ENCODE results near the gene SOX21. TPM values are rescaled to one million over a fixed set of nuclear protein-coding genes. Genes with fewer than 3 reads are reported as not detected.
"Not testable (repeated sequence)": the region's sequence is repeated elsewhere in the genome, so short reads cannot be mapped to it uniquely, and the experiment has no call there.

The SOX21 gene
- 3.9 and 5.1 TPM in 2 replicates for total RNA-seq (2014; rRNA removed; shearing (Covaris generic))

GRCh38 chr13:94712287-94712811 is at the start of gene SOX21:
TSS of gene SOX21 (minus strand) at chr13:94712545. CDS start at chr13:94712049, 496 bp downstream.
- no peaks in the 10 kb centered on the region for H3K36me3 ChIP-seq (replicated peaks; ENCODE audit: control insufficient read depth, insufficient read depth, low read length)
- H3K27me3 ChIP-seq (ENCODE audit: control insufficient read depth, insufficient read depth, low read length): peaks cover 64% of the 10 kb centered on the region
- peak; percentile 73 for DNase-seq
- H3K4me3 ChIP-seq (ENCODE audit: insufficient read depth, low read depth, low read length): peak within 1 kb of the TSS; percentile 57

GRCh38 chr13:94761407-94761806 is 49.1 kb upstream of the SOX21 start:
- H3K36me3 ChIP-seq (replicated peaks; ENCODE audit: control insufficient read depth, insufficient read depth, low read length): no peaks in the 10 kb centered on the region
- no peak overlapping the region for H3K4me3 ChIP-seq (ENCODE audit: insufficient read depth, low read depth, low read length)
- peak; percentile 56 for DNase-seq
- no peaks in the 10 kb centered on the region for H3K27me3 ChIP-seq (ENCODE audit: control insufficient read depth, insufficient read depth, low read length)

GRCh38 chr13:94759120-94759728 is 46.9 kb upstream of the SOX21 start:
- DNase-seq: no peak
- no peaks in the 10 kb centered on the region for H3K27me3 ChIP-seq (ENCODE audit: control insufficient read depth, insufficient read depth, low read length)
- H3K4me3 ChIP-seq (ENCODE audit: insufficient read depth, low read depth, low read length): no peak overlapping the region
- no peaks in the 10 kb centered on the region for H3K36me3 ChIP-seq (replicated peaks; ENCODE audit: control insufficient read depth, insufficient read depth, low read length)

DNA sequence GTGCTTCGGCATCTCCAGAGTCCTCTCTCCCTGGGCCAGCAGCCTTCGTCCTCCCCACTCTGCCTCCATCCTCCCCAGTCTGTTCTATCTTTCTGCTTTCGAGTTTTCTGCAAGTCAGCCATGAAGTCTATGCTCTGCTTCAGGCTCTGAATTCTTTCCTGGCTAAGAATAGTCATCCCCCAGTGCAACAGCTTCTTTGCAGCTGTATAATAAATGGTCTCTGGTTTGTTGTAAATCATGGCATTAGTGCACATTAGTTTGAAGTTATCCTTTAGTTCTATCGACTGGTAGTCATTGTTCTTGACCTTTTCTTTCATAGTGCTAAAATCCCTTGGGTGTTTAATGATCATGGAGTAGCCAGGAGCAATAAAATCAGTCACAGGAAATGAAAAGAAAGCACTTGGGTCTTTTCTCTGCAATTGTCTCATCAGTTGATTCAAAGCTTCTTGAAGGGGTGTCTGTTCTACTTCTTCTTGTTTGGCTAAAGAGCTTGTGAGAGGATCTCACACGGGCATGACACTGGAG is 46.2 kb upstream of the SOX21 start:
- Histone ChIP-seq H3K27me3 (ENCODE audit: control insufficient read depth, insufficient read depth, low read length) (no peaks in the 10 kb centered on the region), H3K36me3 (replicated peaks; ENCODE audit: control insufficient read depth, insufficient read depth, low read length) (no peaks in the 10 kb centered on the region), H3K4me3 (ENCODE audit: insufficient read depth, low read depth, low read length) (no peak overlapping the region)
- no peak for DNase-seq

- no peaks in the 10 kb centered on the region; the same call in 1 of the 2 replicates for H3K27me3 ChIP-seq (ENCODE audit: control insufficient read depth, insufficient read depth, low read length)
Observed at GRCh38 chr13:94753327-94753726, 41.0 kb upstream of the SOX21 start.

GRCh38 chr13:94749162-94749561 is 36.8 kb upstream of the SOX21 start:
- H3K36me3 ChIP-seq (replicated peaks; ENCODE audit: control insufficient read depth, insufficient read depth, low read length): no peaks in the 10 kb centered on the region
- no peak for DNase-seq
- no peak overlapping the region for H3K4me3 ChIP-seq (ENCODE audit: insufficient read depth, low read depth, low read length)
- H3K27me3 ChIP-seq (ENCODE audit: control insufficient read depth, insufficient read depth, low read length): no peaks in the 10 kb centered on the region; the same call in 1 of the 2 replicates

More at GRCh38 chr13:94753327-94753726, 41.0 kb upstream of the SOX21 start:
- DNase-seq: no peak
- no peaks in the 10 kb centered on the region for H3K36me3 ChIP-seq (replicated peaks; ENCODE audit: control insufficient read depth, insufficient read depth, low read length)
- H3K4me3 ChIP-seq (ENCODE audit: insufficient read depth, low read depth, low read length): no peak overlapping the region

DNA sequence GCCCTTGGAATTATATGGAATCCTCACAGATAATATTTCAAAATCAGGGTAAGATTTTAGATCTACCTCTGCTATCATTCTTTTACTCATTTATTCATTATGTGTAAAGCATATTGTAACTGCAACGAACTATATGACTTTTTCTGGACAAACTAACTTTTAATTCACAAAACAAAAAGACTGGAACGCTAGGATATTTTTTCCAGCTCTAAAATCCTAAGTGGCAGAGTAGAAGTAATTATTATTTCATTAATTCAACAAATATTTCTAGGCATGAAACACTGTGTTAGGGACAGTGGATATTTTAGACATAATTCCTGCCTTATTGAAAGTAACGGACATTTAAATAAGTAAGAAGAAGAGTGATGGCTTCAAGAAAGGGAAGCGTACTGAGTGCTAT is 26.9 kb upstream of the SOX21 start:
- no peak overlapping the region for H3K4me3 ChIP-seq (ENCODE audit: insufficient read depth, low read depth, low read length)
- no peak for DNase-seq
- no peaks in the 10 kb centered on the region for H3K36me3 ChIP-seq (replicated peaks; ENCODE audit: control insufficient read depth, insufficient read depth, low read length)

DNA sequence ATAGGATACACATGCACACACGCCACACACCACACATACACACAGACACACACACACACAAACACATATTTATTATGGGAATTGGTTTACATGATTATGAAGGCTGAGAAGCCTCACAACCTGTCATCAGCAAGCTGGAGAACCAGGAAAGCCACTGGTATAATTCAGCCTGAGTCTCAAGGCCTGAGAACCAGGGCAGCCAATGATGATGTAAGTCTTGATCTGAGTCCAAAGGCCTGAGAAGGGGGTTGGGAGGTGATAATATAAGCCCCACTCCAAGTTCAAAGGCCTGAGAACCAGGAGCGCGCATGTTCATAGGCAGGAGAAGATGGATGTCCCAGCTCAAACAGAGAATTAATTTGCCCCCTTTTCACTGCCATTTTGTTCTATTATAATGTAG is 18.7 kb upstream of the SOX21 start:
- Histone ChIP-seq H3K4me3 (ENCODE audit: insufficient read depth, low read depth, low read length) (no peak overlapping the region), H3K36me3 (replicated peaks; ENCODE audit: control insufficient read depth, insufficient read depth, low read length) (no peaks in the 10 kb centered on the region), H3K27me3 (ENCODE audit: control insufficient read depth, insufficient read depth, low read length) (no peaks in the 10 kb centered on the region)
- DNase-seq: no peak

More for the DNA sequence above, 26.9 kb upstream of the SOX21 start:
- no peaks in the 10 kb centered on the region for H3K27me3 ChIP-seq (ENCODE audit: control insufficient read depth, insufficient read depth, low read length)

DNA sequence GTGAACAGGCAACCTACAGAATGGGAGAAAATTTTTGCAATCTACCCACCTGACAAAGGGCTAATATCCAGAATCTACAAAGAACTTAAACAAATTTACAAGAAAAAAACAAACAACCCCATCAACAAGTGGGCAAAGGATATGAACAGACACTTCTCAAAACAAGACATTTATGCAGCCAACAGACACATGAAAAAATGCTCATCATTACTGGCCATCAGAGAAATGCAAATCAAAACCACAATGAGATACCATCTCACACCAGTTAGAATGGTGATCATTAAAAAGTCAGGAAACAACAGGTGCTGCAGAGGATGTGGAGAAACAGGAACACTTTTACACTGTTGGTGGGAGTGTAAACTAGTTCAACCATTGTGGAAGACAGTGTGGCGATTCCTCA is 17.6 kb upstream of the SOX21 start:
- H3K4me3 ChIP-seq (ENCODE audit: insufficient read depth, low read depth, low read length); H3K36me3 ChIP-seq (replicated peaks; ENCODE audit: control insufficient read depth, insufficient read depth, low read length); H3K27me3 ChIP-seq (ENCODE audit: control insufficient read depth, insufficient read depth, low read length); DNase-seq: not testable (repeated sequence)

- Histone ChIP-seq H3K36me3 (replicated peaks; ENCODE audit: control insufficient read depth, insufficient read depth, low read length) (no peaks in the 10 kb centered on the region), H3K27me3 (ENCODE audit: control insufficient read depth, insufficient read depth, low read length) (no peaks in the 10 kb centered on the region), H3K4me3 (ENCODE audit: insufficient read depth, low read depth, low read length) (no peak overlapping the region)
- DNase-seq: no peak
Observed at GRCh38 chr13:94726425-94726824, 14.1 kb upstream of the SOX21 start.

DNA sequence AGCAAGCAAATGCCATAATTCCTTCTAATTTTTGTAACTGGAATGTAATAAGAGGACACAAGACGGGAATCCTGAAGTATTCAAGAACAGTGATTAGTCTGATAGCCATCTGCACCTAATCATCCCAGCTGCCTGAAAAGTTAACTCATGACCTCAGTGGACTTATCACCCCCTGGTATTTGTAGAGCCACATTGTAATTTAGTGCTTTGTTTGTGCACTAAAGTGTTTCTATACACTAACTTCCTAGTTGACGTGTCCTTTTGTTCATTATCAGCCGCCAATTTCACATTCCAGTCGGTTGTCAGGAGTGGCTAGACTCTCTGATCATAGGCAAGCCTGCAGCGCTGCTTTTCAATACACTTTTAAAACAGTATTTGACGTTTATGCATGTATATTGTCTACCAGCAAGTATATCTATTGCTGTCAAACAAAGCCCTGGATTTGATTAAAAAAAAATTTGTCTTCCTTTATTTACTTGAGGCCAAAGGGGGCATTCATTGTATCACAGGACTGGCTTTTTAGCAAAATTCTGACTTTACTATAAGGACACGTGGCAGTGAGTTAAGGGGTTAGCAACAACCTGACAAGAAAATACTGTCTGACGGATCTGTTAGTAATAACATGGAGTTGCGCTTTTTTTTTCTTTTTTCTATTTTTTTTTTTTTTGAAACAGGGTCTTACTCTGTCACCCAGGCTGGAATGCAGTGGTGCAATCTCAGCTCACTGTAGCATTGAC is 10.4 kb upstream of the SOX21 start:
- H3K4me3 ChIP-seq (ENCODE audit: insufficient read depth, low read depth, low read length): no peak overlapping the region
- no peak for DNase-seq
- H3K27me3 ChIP-seq (ENCODE audit: control insufficient read depth, insufficient read depth, low read length): no peaks in the 10 kb centered on the region
- H3K36me3 ChIP-seq (replicated peaks; ENCODE audit: control insufficient read depth, insufficient read depth, low read length): no peaks in the 10 kb centered on the region

- peaks cover 11% of the 10 kb centered on the region for H3K27me3 ChIP-seq (ENCODE audit: control insufficient read depth, insufficient read depth, low read length)
- not testable (repeated sequence) for DNase-seq; H3K36me3 ChIP-seq (replicated peaks; ENCODE audit: control insufficient read depth, insufficient read depth, low read length); H3K4me3 ChIP-seq (ENCODE audit: insufficient read depth, low read depth, low read length)
Observed at GRCh38 chr13:94718697-94719096, 6.4 kb upstream of the SOX21 start.

- Histone ChIP-seq H3K36me3 (replicated peaks; ENCODE audit: control insufficient read depth, insufficient read depth, low read length) (no peaks in the 10 kb centered on the region), H3K27me3 (ENCODE audit: control insufficient read depth, insufficient read depth, low read length) (peaks cover 19% of the 10 kb centered on the region), H3K4me3 (ENCODE audit: insufficient read depth, low read depth, low read length) (no peak overlapping the region)
- no peak for DNase-seq
Observed at GRCh38 chr13:94717916-94718315, 5.6 kb upstream of the SOX21 start.

DNA sequence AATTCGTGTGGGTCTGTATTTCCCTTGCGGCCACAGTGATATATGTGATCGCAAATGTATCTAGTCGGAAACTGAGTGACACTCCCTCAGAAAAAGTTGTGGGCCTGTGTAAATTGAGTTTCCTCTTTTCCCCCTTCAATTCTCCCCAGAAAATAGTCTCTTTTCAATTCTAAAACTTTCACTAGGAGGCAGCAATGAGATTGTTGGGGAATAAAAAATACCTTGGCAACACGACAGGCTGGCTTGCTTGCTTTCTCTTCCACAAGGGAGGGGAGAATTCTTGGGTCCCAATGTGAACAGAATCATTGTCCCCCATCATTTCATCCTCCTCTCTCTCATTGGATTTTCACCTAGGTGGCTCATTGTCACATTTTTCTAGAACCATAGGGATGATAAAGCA is 3.7 kb upstream of the SOX21 start:
- Histone ChIP-seq H3K36me3 (replicated peaks; ENCODE audit: control insufficient read depth, insufficient read depth, low read length) (no peaks in the 10 kb centered on the region), H3K4me3 (ENCODE audit: insufficient read depth, low read depth, low read length) (no peak overlapping the region), H3K27me3 (ENCODE audit: control insufficient read depth, insufficient read depth, low read length) (peaks cover 35% of the 10 kb centered on the region)
- peak; percentile 44 for DNase-seq

Measured in H7 (cell line).